SU-DHL-6 (cell line): Measurements from ENCODE around the gene SLC27A6.

Experiments
- H2AFZ ChIP-seq: fragments of 200-600 bp; sonication (generic); 2 replicates; pipeline ENCODE4 v1.6.1; 2014; ENCODE audit warnings: low read depth, mild to moderate bottlenecking, moderate library complexity, mixed read lengths, antibody characterized with exemption, low read length; ENCODE audit not compliant: severe bottlenecking
- H3F3A ChIP-seq: fragments of 200-600 bp; shearing (Covaris generic); 2 replicates; pipeline ENCODE4 v1.6.0; 2016; ENCODE audit warnings: antibody characterized with exemption, mild to moderate bottlenecking; ENCODE audit not compliant: insufficient read depth
- H3K27ac ChIP-seq: fragments of 200-600 bp; sonication (generic); 2 replicates; pipeline ENCODE4 v1.5.1; 2016; ENCODE audit warnings: low read depth, mild to moderate bottlenecking, low read length, moderate library complexity, mixed read lengths
- H3K27me3 ChIP-seq: fragments of 200-600 bp; sonication (generic), shearing (Covaris generic); 2 replicates; pipeline ENCODE4 v1.6.0; 2014; ENCODE audit warnings: mild to moderate bottlenecking, low read length
- H3K36me3 ChIP-seq: fragments of 200-600 bp; sonication (generic); 2 replicates; pipeline ENCODE4 v1.6.1; 2014; ENCODE audit warnings: mild to moderate bottlenecking, low read length, mixed read lengths
- H3K4me2 ChIP-seq: fragments of 300-600, 200-600 bp; shearing (Covaris generic), sonication (generic); 2 replicates; pipeline ENCODE4 v1.6.0; 2014; ENCODE audit warnings: low read length, low read depth, mild to moderate bottlenecking; ENCODE audit not compliant: poor library complexity, severe bottlenecking
- H3K4me3 ChIP-seq: fragments of 200-600 bp; sonication (generic); 2 replicates; pipeline ENCODE4 v1.5.1; 2014; ENCODE audit warnings: antibody characterized with exemption, low read length, mild to moderate bottlenecking, mixed read lengths; ENCODE audit not compliant: insufficient read depth, poor library complexity, severe bottlenecking
- H3K79me2 ChIP-seq: fragments of 200-600 bp; sonication (generic); 2 replicates; pipeline ENCODE4 v1.6.1; 2014; ENCODE audit warnings: mild to moderate bottlenecking, low read length, moderate library complexity; ENCODE audit not compliant: insufficient read depth
- H3K9ac ChIP-seq: fragments of 200-600 bp; sonication (generic); 2 replicates; pipeline ENCODE4 v1.7.0; 2014; ENCODE audit warnings: mild to moderate bottlenecking, low read length
- H3K9me2 ChIP-seq: fragments of 200-600 bp; sonication (generic); replicated peaks from 2 replicates; pipeline ENCODE4 v1.6.1; 2014; ENCODE audit warnings: low read length; ENCODE audit not compliant: insufficient read depth
- H3K9me3 ChIP-seq: fragments of 200-600 bp; sonication (generic); 2 replicates; pipeline ENCODE4 v1.6.1; 2014; ENCODE audit warnings: low read length, mixed read lengths; ENCODE audit not compliant: insufficient read depth
- H4K20me1 ChIP-seq: fragments of 200-600 bp; sonication (generic); 2 replicates; pipeline ENCODE4 v1.6.1; 2014; ENCODE audit warnings: low read depth, mild to moderate bottlenecking, antibody characterized with exemption, low read length, moderate library complexity, mixed read lengths
- CTCF ChIP-seq: fragments of 200-600 bp; sonication (generic); IDR thresholded peaks from one replicate; pipeline ENCODE4 v1.5.1; 2017; ENCODE audit warnings: antibody characterized with exemption, mild to moderate bottlenecking, low read length, moderate library complexity; ENCODE audit not compliant: insufficient read depth, poor library complexity, severe bottlenecking
- EZH2phosphoT487 ChIP-seq: fragments of 200-600 bp; sonication (generic), shearing (Covaris generic); conservative IDR thresholded peaks from 2 replicates; pipeline ENCODE4 v1.6.1; 2018; ENCODE audit warnings: mild to moderate bottlenecking, antibody characterized with exemption, low read length, moderate library complexity, mixed read lengths

Gene SLC27A6

GRCh38 chr5:129061849-129062248 lies 96.6 kb downstream of the SLC27A6 start:
- Histone ChIP-seq H3K36me3 (no peaks in the 10 kb centered on the region), H3K27ac (no peak overlapping the region), H3K27me3 (no peaks in the 10 kb centered on the region), H4K20me1 (no peaks in the 10 kb centered on the region), H3K79me2 (no peaks in the 10 kb centered on the region), H3K9me3 (no peaks in the 10 kb centered on the region), H3F3A (no peaks in the 10 kb centered on the region), H3K9ac (no peak overlapping the region), H3K4me3 (no peak overlapping the region), H2AFZ (no peak overlapping the region), H3K4me2 (no peak overlapping the region), H3K9me2 (no peaks in the 10 kb centered on the region)
- TF ChIP-seq CTCF = no peak
- no peak for TF ChIP-seq EZH2phosphoT487

DNA sequence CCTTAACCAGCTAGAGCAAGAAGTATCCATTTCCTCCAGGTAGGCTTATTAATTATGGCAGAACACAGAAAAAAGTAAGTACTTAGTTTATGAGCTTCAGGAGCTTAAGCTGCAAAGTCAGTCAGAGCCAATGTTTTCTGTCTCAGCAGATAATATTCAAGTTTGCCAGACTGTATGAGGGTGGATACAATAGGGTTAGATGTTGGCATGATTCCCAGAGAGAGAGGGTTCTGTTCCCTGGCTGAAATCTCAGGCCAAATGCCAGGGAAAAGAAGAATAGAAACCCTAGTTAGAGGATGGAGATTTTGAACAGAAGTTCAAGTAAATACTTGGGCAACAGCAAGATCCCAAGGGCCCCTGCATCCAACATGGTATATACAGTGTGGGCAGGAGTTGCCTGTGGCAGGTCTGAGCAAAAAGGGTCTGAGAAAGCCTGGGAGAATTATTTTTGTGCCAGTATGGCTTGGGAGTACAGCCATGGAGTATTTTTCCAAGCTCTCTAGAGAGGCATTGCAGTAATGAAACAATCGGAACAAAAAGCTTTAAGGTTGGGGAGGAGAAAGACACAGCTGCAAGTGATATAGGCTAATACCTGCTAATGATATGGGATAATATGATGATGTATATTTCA lies 98.3 kb downstream of the SLC27A6 start:
- Histone ChIP-seq H3K4me2 (no peak overlapping the region), H3K27ac (no peak overlapping the region), H3K9me2 (no peaks in the 10 kb centered on the region), H2AFZ (no peak overlapping the region), H3K9ac (no peak overlapping the region), H3K4me3 (no peak overlapping the region), H3K36me3 (no peaks in the 10 kb centered on the region), H3K9me3 (no peaks in the 10 kb centered on the region), H4K20me1 (no peaks in the 10 kb centered on the region), H3K27me3 (no peaks in the 10 kb centered on the region), H3F3A (no peaks in the 10 kb centered on the region), H3K79me2 (no peaks in the 10 kb centered on the region)
- TF ChIP-seq EZH2phosphoT487 (no peak), CTCF (no peak)

GRCh38 chr5:129065721-129066120 lies 100.4 kb downstream of the SLC27A6 start:
- Histone ChIP-seq H3K27ac (no peak overlapping the region), H3K36me3 (no peaks in the 10 kb centered on the region), H3K4me3 (no peak overlapping the region), H3F3A (no peaks in the 10 kb centered on the region), H3K79me2 (no peaks in the 10 kb centered on the region), H3K9me3 (no peaks in the 10 kb centered on the region), H4K20me1 (no peaks in the 10 kb centered on the region), H2AFZ (no peak overlapping the region), H3K4me2 (no peak overlapping the region), H3K9me2 (no peaks in the 10 kb centered on the region), H3K27me3 (no peaks in the 10 kb centered on the region), H3K9ac (no peak overlapping the region)
- TF ChIP-seq CTCF (no peak), EZH2phosphoT487 (no peak)
